HCT116 (cell line): ENCODE measurements around the gene ZNF236. TPM values are rescaled to one million over a fixed set of nuclear protein-coding genes. Genes with fewer than 3 reads are reported as not detected.

Experiments
- ATAC-seq: fragments of 200-7000 bp; cut with Tn5 transposase; 2 replicates; pipeline ENCODE4 v1.9.1; 2020; ENCODE audit warnings: mild to moderate bottlenecking, moderate library complexity
- BruUV-seq: library from RNA; stranded (reverse); fragments of 400-500 nt; replicated peaks from 2 replicates; lab custom pipeline; 2021; lab: Mats Ljungman, UMichigan
- CTCF ChIA-PET: fragments of 300-600 bp; sonication (Branson Sonifier 250); formaldehyde crosslinking; loops from one replicate; lab custom pipeline; 2021; ENCODE audit warnings: antibody characterized with exemption; lab: Charles Lee
- POLR2A ChIA-PET: fragments of 300-600, 350-600 bp; sonication (Branson Sonifier 250); formaldehyde crosslinking; loops from one replicate; lab custom pipeline; 2021; ENCODE audit warnings: antibody characterized with exemption; lab: Charles Lee
- RAD21 ChIA-PET, 2 experiments: fragments of 300-600 bp; sonication (Branson Sonifier 250); formaldehyde crosslinking; loops; one replicate each; lab custom pipeline; 2023; ENCODE audit warnings: low total read pairs in 2 of 2; ENCODE audit not compliant: uncharacterized antibody in 2 of 2, unreplicated experiment in 2 of 2, low non-redundant PET in 1 of 2; lab: Charles Lee
- DNase-seq: peaks from one replicate; pipeline ENCODE4 v3.0.0-alpha.2; 2010; ENCODE audit warnings: low read depth, low spot score
- H2AFZ ChIP-seq: fragments of 200-600 bp; shearing (Covaris generic), sonication (generic); 2 replicates; pipeline ENCODE4 v1.6.1; 2017; ENCODE audit warnings: low read depth, mixed run types, mixed read lengths, antibody characterized with exemption, low read length; ENCODE audit not compliant: poor library complexity, severe bottlenecking
- H3K27ac ChIP-seq: 2 replicates; pipeline ENCODE4 v1.5.1; 2012; ENCODE audit warnings: low read depth, low read length
- H3K27me3 ChIP-seq: fragments of 200-600 bp; sonication (generic); 2 replicates; pipeline ENCODE4 v1.6.1; 2016; ENCODE audit warnings: mixed run types, low read length, mixed read lengths; ENCODE audit not compliant: insufficient read depth
- H3K36me3 ChIP-seq, 2 experiments: fragments of 200-500 bp in 1 of 2; fragments of 200-600 bp in 1 of 2; sonication (Bioruptor generic) in 1 of 2; sonication (generic) in 1 of 2; 2 replicates each; pipeline versions ENCODE4 v1.5.1 to v1.6.1; 2014 to 2016; ENCODE audit warnings: low read length in 2 of 2, inconsistent platforms in 1 of 2, mixed read lengths in 1 of 2, mixed run types in 1 of 2; ENCODE audit not compliant: insufficient read depth in 2 of 2, control insufficient read depth in 1 of 2
- H3K4me1 ChIP-seq, 2 experiments: fragments of 200-600 bp in 1 of 2; sonication (generic) in 1 of 2; 2 replicates each; pipeline versions ENCODE4 v1.5.1 to v1.6.1; 2012 to 2017; ENCODE audit warnings: low read length in 2 of 2, inconsistent platforms in 1 of 2, mild to moderate bottlenecking in 1 of 2, mixed read lengths in 1 of 2, mixed run types in 1 of 2, moderate library complexity in 1 of 2; ENCODE audit not compliant: insufficient read depth in 2 of 2, control insufficient read depth in 1 of 2
- H3K4me2 ChIP-seq: fragments of 200-600 bp; sonication (generic); 2 replicates; pipeline ENCODE4 v1.6.1; 2017; ENCODE audit warnings: mixed run types, low read length, mixed read lengths
- H3K4me3 ChIP-seq, 2 experiments: fragments of 200-600 bp in 1 of 2; sonication (generic) in 1 of 2; replicated peaks in 1 of 2; 2 replicates each; pipeline ENCODE4 v1.5.1; 2011 to 2016; ENCODE audit warnings: low read length in 2 of 2, control low read depth in 1 of 2, low read depth in 1 of 2, mild to moderate bottlenecking in 1 of 2, mixed read lengths in 1 of 2, mixed run types in 1 of 2
- H3K79me2 ChIP-seq: fragments of 200-600 bp; sonication (generic); 2 replicates; pipeline ENCODE4 v1.6.1; 2017; ENCODE audit warnings: mild to moderate bottlenecking, mixed run types, low read length, moderate library complexity, mixed read lengths; ENCODE audit not compliant: insufficient read depth
- H3K9ac ChIP-seq: fragments of 200-600 bp; sonication (generic); 2 replicates; pipeline ENCODE4 v1.6.1; 2016; ENCODE audit warnings: low read length, mixed read lengths
- H3K9me2 ChIP-seq: fragments of 200-600 bp; sonication (generic), shearing (Covaris generic); 2 replicates; pipeline ENCODE4 v1.6.1; 2017; ENCODE audit warnings: mixed run types, mild to moderate bottlenecking, moderate library complexity; ENCODE audit not compliant: insufficient read depth
- H3K9me3 ChIP-seq, 2 experiments: fragments of 200-500 bp in 1 of 2; fragments of 200-600 bp in 1 of 2; sonication (Bioruptor generic) in 1 of 2; sonication (generic) in 1 of 2; 2 replicates each; pipeline ENCODE4 v1.6.1; 2014 to 2017; ENCODE audit warnings: low read length in 2 of 2, mixed read lengths in 2 of 2, inconsistent platforms in 1 of 2, low read depth in 1 of 2, mild to moderate bottlenecking in 1 of 2, mixed run types in 1 of 2, moderate library complexity in 1 of 2; ENCODE audit not compliant: control insufficient read depth in 1 of 2, insufficient read depth in 1 of 2
- H4K20me1 ChIP-seq: fragments of 200-600 bp; sonication (generic), shearing (Covaris generic); 2 replicates; pipeline ENCODE4 v1.6.1; 2017; ENCODE audit warnings: mixed run types, mild to moderate bottlenecking, moderate library complexity; ENCODE audit not compliant: insufficient read depth
- CBX3 ChIP-seq: IDR thresholded peaks from 2 replicates; pipeline ENCODE4 v1.6.1; 2012; ENCODE audit warnings: low read depth
- CEBPB ChIP-seq: IDR thresholded peaks from 2 replicates; pipeline ENCODE4 v1.6.1; 2012; ENCODE audit warnings: low read depth
- ELF1 ChIP-seq: IDR thresholded peaks from 2 replicates; pipeline ENCODE4 v1.6.1; 2012; ENCODE audit warnings: low read depth, borderline replicate concordance
- EZH2phosphoT487 ChIP-seq: fragments of 200-600 bp; IDR thresholded peaks from 2 replicates; pipeline ENCODE4 v1.6.1; 2018; ENCODE audit warnings: antibody characterized with exemption, borderline replicate concordance
- FOSL1 ChIP-seq: IDR thresholded peaks from 2 replicates; pipeline ENCODE4 v1.6.1; 2012; ENCODE audit warnings: low read depth
- JUND ChIP-seq: IDR thresholded peaks from 2 replicates; pipeline ENCODE4 v1.6.1; 2012
- MAX ChIP-seq: IDR thresholded peaks from 2 replicates; pipeline ENCODE4 v1.6.1; 2012
- POLR2A ChIP-seq: IDR thresholded peaks from 2 replicates; pipeline ENCODE4 v1.7.0; 2011; ENCODE audit warnings: borderline replicate concordance; ENCODE audit not compliant: insufficient read depth, insufficient read length; ENCODE audit errors: extremely low read depth
- POLR2AphosphoS5 ChIP-seq: IDR thresholded peaks from 2 replicates; pipeline ENCODE4 v1.6.1; 2011; ENCODE audit warnings: mild to moderate bottlenecking, low read depth, low read length, moderate library complexity
- RAD21 ChIP-seq: IDR thresholded peaks from 2 replicates; pipeline ENCODE4 v1.6.1; 2012; ENCODE audit warnings: low read depth, mild to moderate bottlenecking
- SIN3A ChIP-seq: IDR thresholded peaks from 2 replicates; pipeline ENCODE4 v1.6.1; 2012; ENCODE audit warnings: low read depth
- SP1 ChIP-seq: IDR thresholded peaks from 2 replicates; pipeline ENCODE4 v1.6.1; 2012; ENCODE audit warnings: low read depth
- SRF ChIP-seq: IDR thresholded peaks from 2 replicates; pipeline ENCODE4 v1.6.1; 2012; ENCODE audit warnings: low read depth
- YY1 ChIP-seq: IDR thresholded peaks from 2 replicates; pipeline ENCODE4 v1.6.1; 2011; ENCODE audit warnings: low read length, low read depth, moderate library complexity, mild to moderate bottlenecking; ENCODE audit not compliant: insufficient replicate concordance; ENCODE audit errors: extremely low read depth
- ZBTB33 ChIP-seq: IDR thresholded peaks from 2 replicates; pipeline ENCODE4 v1.6.1; 2011; ENCODE audit warnings: mild to moderate bottlenecking, low read length, moderate library complexity; ENCODE audit not compliant: insufficient replicate concordance; ENCODE audit errors: extremely low read depth
- ZFX ChIP-seq: fragments of 450-650 bp; IDR thresholded peaks from 2 replicates; pipeline ENCODE4 v1.6.1; 2017
- ZNF274 ChIP-seq: fragments of 200-500 bp; sonication (Bioruptor generic); IDR thresholded peaks from 2 replicates; pipeline ENCODE4 v1.6.1; 2014; ENCODE audit warnings: mild to moderate bottlenecking, low read depth, low read length, inconsistent platforms
- intact Hi-C: fragments of 100-400 bp; cut with micrococcal nuclease; formaldehyde crosslinking; loops from 2 replicates; pipeline ENCODE4 v1.10.0; 2022
- total RNA-seq: library from RNA; stranded (reverse); gene quantifications from one replicate; pipeline ENCODE4 v1.2.1, GENCODE V29; 2021; ENCODE audit not compliant: unreplicated experiment
- TF ChIP-seq, protein P1 (sequence below), 3 experiments: fragments of 200-600 bp in 1 of 3; sonication (generic) in 1 of 3; IDR thresholded peaks in 2 of 3; conservative IDR thresholded peaks in 1 of 3; 2 replicates each; pipeline ENCODE4 v1.5.1; 2012 to 2017; ENCODE audit warnings: low read depth in 2 of 3, low read length in 2 of 3, antibody characterized with exemption in 1 of 3, borderline replicate concordance in 1 of 3, control low read depth in 1 of 3, mild to moderate bottlenecking in 1 of 3, mixed read lengths in 1 of 3, mixed run types in 1 of 3, moderate library complexity in 1 of 3; ENCODE audit not compliant: insufficient read depth in 1 of 3
- TF ChIP-seq, protein P2 (sequence below): IDR thresholded peaks from 2 replicates; pipeline ENCODE4 v1.6.1; 2012; ENCODE audit warnings: low read depth

Gene ZNF236
- total RNA-seq, 1 experiment from 2014 or later, result 15.0 TPM

- Histone ChIP-seq H3K4me1 (no peaks in the 10 kb centered on the region), H3K9ac (no peak overlapping the region), H3K27ac (no peak overlapping the region), H3K36me3 (no peaks in the 10 kb centered on the region), H3K27me3 (no peaks in the 10 kb centered on the region), H3K9me3 (no peaks in the 10 kb centered on the region), H3K4me2 (no peak overlapping the region), H3K79me2 (no peaks in the 10 kb centered on the region), H4K20me1 (no peaks in the 10 kb centered on the region), H3K9me2 (no peaks in the 10 kb centered on the region), H3K4me3 (no peak overlapping the region), H2AFZ (no peak overlapping the region)
- no peak for TF ChIP-seq SRF
- TF ChIP-seq SIN3A, result no peak
- TF ChIP-seq YY1, result no peak
- TF ChIP-seq SP1, result no peak
- no peak for TF ChIP-seq ZFX
- TF ChIP-seq, protein P1, sequence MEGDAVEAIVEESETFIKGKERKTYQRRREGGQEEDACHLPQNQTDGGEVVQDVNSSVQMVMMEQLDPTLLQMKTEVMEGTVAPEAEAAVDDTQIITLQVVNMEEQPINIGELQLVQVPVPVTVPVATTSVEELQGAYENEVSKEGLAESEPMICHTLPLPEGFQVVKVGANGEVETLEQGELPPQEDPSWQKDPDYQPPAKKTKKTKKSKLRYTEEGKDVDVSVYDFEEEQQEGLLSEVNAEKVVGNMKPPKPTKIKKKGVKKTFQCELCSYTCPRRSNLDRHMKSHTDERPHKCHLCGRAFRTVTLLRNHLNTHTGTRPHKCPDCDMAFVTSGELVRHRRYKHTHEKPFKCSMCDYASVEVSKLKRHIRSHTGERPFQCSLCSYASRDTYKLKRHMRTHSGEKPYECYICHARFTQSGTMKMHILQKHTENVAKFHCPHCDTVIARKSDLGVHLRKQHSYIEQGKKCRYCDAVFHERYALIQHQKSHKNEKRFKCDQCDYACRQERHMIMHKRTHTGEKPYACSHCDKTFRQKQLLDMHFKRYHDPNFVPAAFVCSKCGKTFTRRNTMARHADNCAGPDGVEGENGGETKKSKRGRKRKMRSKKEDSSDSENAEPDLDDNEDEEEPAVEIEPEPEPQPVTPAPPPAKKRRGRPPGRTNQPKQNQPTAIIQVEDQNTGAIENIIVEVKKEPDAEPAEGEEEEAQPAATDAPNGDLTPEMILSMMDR (IDR thresholded peaks at IDR 0.05 in 2 of 3, conservative IDR thresholded peaks at IDR 0.05 in 1 of 3; ENCODE audit: borderline replicate concordance in 1 of 3, insufficient read depth in 1 of 3, low read depth in 2 of 3, low read length in 2 of 3), result no peak
- no peak for TF ChIP-seq ZBTB33
- TF ChIP-seq RAD21, result no peak
- TF ChIP-seq FOSL1, result no peak
- TF ChIP-seq ELF1, result no peak
- TF ChIP-seq CBX3, result no peak
- no peak for TF ChIP-seq ZNF274
- TF ChIP-seq POLR2AphosphoS5, result no peak
- no peak for TF ChIP-seq CEBPB
- no peak for TF ChIP-seq POLR2A
- TF ChIP-seq MAX, result no peak
- no peak for TF ChIP-seq EZH2phosphoT487
- no peak for TF ChIP-seq JUND
- TF ChIP-seq, protein P2, sequence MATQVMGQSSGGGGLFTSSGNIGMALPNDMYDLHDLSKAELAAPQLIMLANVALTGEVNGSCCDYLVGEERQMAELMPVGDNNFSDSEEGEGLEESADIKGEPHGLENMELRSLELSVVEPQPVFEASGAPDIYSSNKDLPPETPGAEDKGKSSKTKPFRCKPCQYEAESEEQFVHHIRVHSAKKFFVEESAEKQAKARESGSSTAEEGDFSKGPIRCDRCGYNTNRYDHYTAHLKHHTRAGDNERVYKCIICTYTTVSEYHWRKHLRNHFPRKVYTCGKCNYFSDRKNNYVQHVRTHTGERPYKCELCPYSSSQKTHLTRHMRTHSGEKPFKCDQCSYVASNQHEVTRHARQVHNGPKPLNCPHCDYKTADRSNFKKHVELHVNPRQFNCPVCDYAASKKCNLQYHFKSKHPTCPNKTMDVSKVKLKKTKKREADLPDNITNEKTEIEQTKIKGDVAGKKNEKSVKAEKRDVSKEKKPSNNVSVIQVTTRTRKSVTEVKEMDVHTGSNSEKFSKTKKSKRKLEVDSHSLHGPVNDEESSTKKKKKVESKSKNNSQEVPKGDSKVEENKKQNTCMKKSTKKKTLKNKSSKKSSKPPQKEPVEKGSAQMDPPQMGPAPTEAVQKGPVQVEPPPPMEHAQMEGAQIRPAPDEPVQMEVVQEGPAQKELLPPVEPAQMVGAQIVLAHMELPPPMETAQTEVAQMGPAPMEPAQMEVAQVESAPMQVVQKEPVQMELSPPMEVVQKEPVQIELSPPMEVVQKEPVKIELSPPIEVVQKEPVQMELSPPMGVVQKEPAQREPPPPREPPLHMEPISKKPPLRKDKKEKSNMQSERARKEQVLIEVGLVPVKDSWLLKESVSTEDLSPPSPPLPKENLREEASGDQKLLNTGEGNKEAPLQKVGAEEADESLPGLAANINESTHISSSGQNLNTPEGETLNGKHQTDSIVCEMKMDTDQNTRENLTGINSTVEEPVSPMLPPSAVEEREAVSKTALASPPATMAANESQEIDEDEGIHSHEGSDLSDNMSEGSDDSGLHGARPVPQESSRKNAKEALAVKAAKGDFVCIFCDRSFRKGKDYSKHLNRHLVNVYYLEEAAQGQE, result no peak
- intact Hi-C loops, result no loop called here
- RAD21 ChIA-PET, result no interaction called here
- POLR2A ChIA-PET, result no interaction called here
- DNase-seq, result no peak
- BruUV-seq, result no TSS peak
- CTCF ChIA-PET, result no interaction called here
- no peak for ATAC-seq
These were observed 38.1 kb downstream of the ZNF236 start for GRCh38 chr18:76860411-76860810.
